HG03066 (cell line): ENCODE measurements around the gene SCP2D1.
"Not testable (repeated sequence)": the region's sequence is repeated elsewhere in the genome, so short reads cannot be mapped to it uniquely, and the experiment has no call there.

ENCODE experiments used
- ATAC-seq: cut with Tn5 transposase; IDR thresholded peaks from one replicate; pipeline ENCODE4 v1.9.1; 2021; ENCODE audit warnings: low read depth; ENCODE audit not compliant: unreplicated experiment

SCP2D1 gene

GRCh38 chr20:18813483-18813882 is at the start of gene SCP2D1:
Gene SCP2D1 (plus strand): TSS chr20:18813783. CDS start chr20:18813816, 33 bp downstream.
- ATAC-seq, result no peak

- ATAC-seq, result no peak
These were observed 45.9 kb upstream of the SCP2D1 start for GRCh38 chr20:18767676-18768075.

- ATAC-seq, result no peak
These were observed 40.0 kb upstream of the SCP2D1 start for GRCh38 chr20:18773566-18773965.

GRCh38 chr20:18774207-18774606 is 39.4 kb upstream of the SCP2D1 start:
- ATAC-seq, result no peak

GRCh38 chr20:18775633-18776032 is 38.0 kb upstream of the SCP2D1 start:
- no peak for ATAC-seq

- ATAC-seq, result no peak
These were observed 34.7 kb upstream of the SCP2D1 start for GRCh38 chr20:18778690-18779392.

GRCh38 chr20:18780385-18781130 is 33.0 kb upstream of the SCP2D1 start:
- no peak for ATAC-seq

GRCh38 chr20:18781509-18781908 is 32.1 kb upstream of the SCP2D1 start:
- ATAC-seq, result no peak

- no peak for ATAC-seq
These were observed 30.1 kb upstream of the SCP2D1 start for GRCh38 chr20:18783385-18783959.

- not testable (repeated sequence) for ATAC-seq
These were observed 26.5 kb upstream of the SCP2D1 start for GRCh38 chr20:18787046-18787445.

- ATAC-seq, result no peak
These were observed 25.6 kb upstream of the SCP2D1 start for GRCh38 chr20:18788021-18788420.

- ATAC-seq, result no peak
These were observed 22.8 kb upstream of the SCP2D1 start for GRCh38 chr20:18790787-18791186.

GRCh38 chr20:18793625-18794427 is 19.8 kb upstream of the SCP2D1 start:
- peak; percentile 98 for ATAC-seq

GRCh38 chr20:18794428-18794787 is 19.2 kb upstream of the SCP2D1 start:
- ATAC-seq, result no peak

- no peak for ATAC-seq
These were observed 18.2 kb upstream of the SCP2D1 start for GRCh38 chr20:18795366-18795765.

GRCh38 chr20:18796282-18796833 is 17.2 kb upstream of the SCP2D1 start:
- ATAC-seq, result no peak

GRCh38 chr20:18801516-18801915 is 12.1 kb upstream of the SCP2D1 start:
- no peak for ATAC-seq

GRCh38 chr20:18802012-18802634 is 11.5 kb upstream of the SCP2D1 start:
- no peak for ATAC-seq

- no peak for ATAC-seq
These were observed 7.7 kb upstream of the SCP2D1 start for GRCh38 chr20:18805881-18806280.

GRCh38 chr20:18808712-18809111 is 4.9 kb upstream of the SCP2D1 start:
- no peak for ATAC-seq
